SU-DHL-6 (cell line): Measurements from ENCODE around the gene PCDHA4.

ENCODE experiments used
- H2AFZ ChIP-seq: fragments of 200-600 bp; sonication (generic); 2 replicates; pipeline ENCODE4 v1.6.1; 2014; ENCODE audit warnings: low read depth, mild to moderate bottlenecking, moderate library complexity, mixed read lengths, antibody characterized with exemption, low read length; ENCODE audit not compliant: severe bottlenecking
- H3F3A ChIP-seq: fragments of 200-600 bp; shearing (Covaris generic); 2 replicates; pipeline ENCODE4 v1.6.0; 2016; ENCODE audit warnings: antibody characterized with exemption, mild to moderate bottlenecking; ENCODE audit not compliant: insufficient read depth
- H3K27ac ChIP-seq: fragments of 200-600 bp; sonication (generic); 2 replicates; pipeline ENCODE4 v1.5.1; 2016; ENCODE audit warnings: low read depth, mild to moderate bottlenecking, low read length, moderate library complexity, mixed read lengths
- H3K27me3 ChIP-seq: fragments of 200-600 bp; sonication (generic), shearing (Covaris generic); 2 replicates; pipeline ENCODE4 v1.6.0; 2014; ENCODE audit warnings: mild to moderate bottlenecking, low read length
- H3K36me3 ChIP-seq: fragments of 200-600 bp; sonication (generic); 2 replicates; pipeline ENCODE4 v1.6.1; 2014; ENCODE audit warnings: mild to moderate bottlenecking, low read length, mixed read lengths
- H3K4me2 ChIP-seq: fragments of 300-600, 200-600 bp; shearing (Covaris generic), sonication (generic); 2 replicates; pipeline ENCODE4 v1.6.0; 2014; ENCODE audit warnings: low read length, low read depth, mild to moderate bottlenecking; ENCODE audit not compliant: poor library complexity, severe bottlenecking
- H3K4me3 ChIP-seq: fragments of 200-600 bp; sonication (generic); 2 replicates; pipeline ENCODE4 v1.5.1; 2014; ENCODE audit warnings: antibody characterized with exemption, low read length, mild to moderate bottlenecking, mixed read lengths; ENCODE audit not compliant: insufficient read depth, poor library complexity, severe bottlenecking
- H3K79me2 ChIP-seq: fragments of 200-600 bp; sonication (generic); 2 replicates; pipeline ENCODE4 v1.6.1; 2014; ENCODE audit warnings: mild to moderate bottlenecking, low read length, moderate library complexity; ENCODE audit not compliant: insufficient read depth
- H3K9ac ChIP-seq: fragments of 200-600 bp; sonication (generic); 2 replicates; pipeline ENCODE4 v1.7.0; 2014; ENCODE audit warnings: mild to moderate bottlenecking, low read length
- H3K9me2 ChIP-seq: fragments of 200-600 bp; sonication (generic); replicated peaks from 2 replicates; pipeline ENCODE4 v1.6.1; 2014; ENCODE audit warnings: low read length; ENCODE audit not compliant: insufficient read depth
- H3K9me3 ChIP-seq: fragments of 200-600 bp; sonication (generic); 2 replicates; pipeline ENCODE4 v1.6.1; 2014; ENCODE audit warnings: low read length, mixed read lengths; ENCODE audit not compliant: insufficient read depth
- H4K20me1 ChIP-seq: fragments of 200-600 bp; sonication (generic); 2 replicates; pipeline ENCODE4 v1.6.1; 2014; ENCODE audit warnings: low read depth, mild to moderate bottlenecking, antibody characterized with exemption, low read length, moderate library complexity, mixed read lengths
- EZH2phosphoT487 ChIP-seq: fragments of 200-600 bp; sonication (generic), shearing (Covaris generic); conservative IDR thresholded peaks from 2 replicates; pipeline ENCODE4 v1.6.1; 2018; ENCODE audit warnings: mild to moderate bottlenecking, antibody characterized with exemption, low read length, moderate library complexity, mixed read lengths
- TF ChIP-seq, protein P1 (sequence below): fragments of 200-600 bp; sonication (generic); IDR thresholded peaks from one replicate; pipeline ENCODE4 v1.5.1; 2017; ENCODE audit warnings: antibody characterized with exemption, mild to moderate bottlenecking, low read length, moderate library complexity; ENCODE audit not compliant: insufficient read depth, poor library complexity, severe bottlenecking

PCDHA4 gene

DNA sequence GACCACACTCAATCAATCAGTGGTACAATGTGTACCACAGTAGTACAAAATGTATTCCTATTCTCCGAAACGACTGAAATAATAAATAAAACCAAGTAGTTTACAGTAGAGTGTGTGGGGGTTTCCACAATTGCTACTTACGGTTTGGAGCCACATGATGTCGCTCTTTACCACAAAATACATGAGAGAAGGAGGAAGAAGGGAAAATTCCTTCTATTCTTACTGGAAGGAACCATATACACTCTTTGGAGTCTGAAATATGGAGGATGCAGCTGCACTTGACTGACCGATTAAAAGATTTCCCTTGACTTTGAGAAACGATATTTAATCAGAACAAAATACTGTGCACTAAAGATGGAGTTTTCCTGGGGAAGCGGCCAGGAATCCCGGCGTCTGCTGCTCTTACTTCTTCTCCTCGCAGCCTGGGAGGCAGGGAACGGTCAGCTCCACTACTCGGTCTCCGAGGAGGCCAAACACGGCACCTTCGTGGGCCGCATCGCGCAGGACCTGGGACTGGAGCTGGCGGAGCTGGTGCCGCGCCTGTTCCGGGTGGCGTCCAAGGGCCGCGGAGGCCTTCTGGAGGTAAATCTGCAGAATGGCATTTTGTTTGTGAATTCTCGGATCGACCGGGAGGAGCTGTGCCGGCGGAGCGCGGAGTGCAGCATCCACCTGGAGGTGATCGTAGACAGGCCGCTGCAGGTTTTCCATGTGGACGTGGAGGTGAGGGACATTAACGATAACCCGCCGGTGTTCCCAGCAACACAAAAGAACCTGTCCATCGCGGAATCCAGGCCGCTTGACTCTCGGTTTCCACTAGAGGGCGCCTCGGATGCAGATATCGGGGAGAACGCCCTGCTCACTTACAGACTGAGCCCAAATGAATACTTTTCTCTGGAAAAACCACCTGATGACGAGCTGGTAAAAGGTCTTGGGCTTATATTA lies at the start of gene PCDHA4:
PCDHA4 (plus strand) TSS at position 235 of the 942 bp plus-strand sequence.
- Histone ChIP-seq H3K9ac (no peak within 1 kb of the TSS), H3K4me2 (no peak within 1 kb of the TSS), H3K79me2 (no peaks in the 10 kb centered on the region), H3K4me3 (no peak within 1 kb of the TSS), H3K36me3 (no peaks in the 10 kb centered on the region), H3K9me2 (no peaks in the 10 kb centered on the region), H3K9me3 (no peaks in the 10 kb centered on the region), H3K27ac (no peak within 1 kb of the TSS), H2AFZ (no peak within 1 kb of the TSS), H3F3A (no peaks in the 10 kb centered on the region), H3K27me3 (no peaks in the 10 kb centered on the region), H4K20me1 (no peaks in the 10 kb centered on the region)
- TF ChIP-seq, protein P1, sequence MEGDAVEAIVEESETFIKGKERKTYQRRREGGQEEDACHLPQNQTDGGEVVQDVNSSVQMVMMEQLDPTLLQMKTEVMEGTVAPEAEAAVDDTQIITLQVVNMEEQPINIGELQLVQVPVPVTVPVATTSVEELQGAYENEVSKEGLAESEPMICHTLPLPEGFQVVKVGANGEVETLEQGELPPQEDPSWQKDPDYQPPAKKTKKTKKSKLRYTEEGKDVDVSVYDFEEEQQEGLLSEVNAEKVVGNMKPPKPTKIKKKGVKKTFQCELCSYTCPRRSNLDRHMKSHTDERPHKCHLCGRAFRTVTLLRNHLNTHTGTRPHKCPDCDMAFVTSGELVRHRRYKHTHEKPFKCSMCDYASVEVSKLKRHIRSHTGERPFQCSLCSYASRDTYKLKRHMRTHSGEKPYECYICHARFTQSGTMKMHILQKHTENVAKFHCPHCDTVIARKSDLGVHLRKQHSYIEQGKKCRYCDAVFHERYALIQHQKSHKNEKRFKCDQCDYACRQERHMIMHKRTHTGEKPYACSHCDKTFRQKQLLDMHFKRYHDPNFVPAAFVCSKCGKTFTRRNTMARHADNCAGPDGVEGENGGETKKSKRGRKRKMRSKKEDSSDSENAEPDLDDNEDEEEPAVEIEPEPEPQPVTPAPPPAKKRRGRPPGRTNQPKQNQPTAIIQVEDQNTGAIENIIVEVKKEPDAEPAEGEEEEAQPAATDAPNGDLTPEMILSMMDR: peak; percentile 29
- no peak for TF ChIP-seq EZH2phosphoT487

DNA sequence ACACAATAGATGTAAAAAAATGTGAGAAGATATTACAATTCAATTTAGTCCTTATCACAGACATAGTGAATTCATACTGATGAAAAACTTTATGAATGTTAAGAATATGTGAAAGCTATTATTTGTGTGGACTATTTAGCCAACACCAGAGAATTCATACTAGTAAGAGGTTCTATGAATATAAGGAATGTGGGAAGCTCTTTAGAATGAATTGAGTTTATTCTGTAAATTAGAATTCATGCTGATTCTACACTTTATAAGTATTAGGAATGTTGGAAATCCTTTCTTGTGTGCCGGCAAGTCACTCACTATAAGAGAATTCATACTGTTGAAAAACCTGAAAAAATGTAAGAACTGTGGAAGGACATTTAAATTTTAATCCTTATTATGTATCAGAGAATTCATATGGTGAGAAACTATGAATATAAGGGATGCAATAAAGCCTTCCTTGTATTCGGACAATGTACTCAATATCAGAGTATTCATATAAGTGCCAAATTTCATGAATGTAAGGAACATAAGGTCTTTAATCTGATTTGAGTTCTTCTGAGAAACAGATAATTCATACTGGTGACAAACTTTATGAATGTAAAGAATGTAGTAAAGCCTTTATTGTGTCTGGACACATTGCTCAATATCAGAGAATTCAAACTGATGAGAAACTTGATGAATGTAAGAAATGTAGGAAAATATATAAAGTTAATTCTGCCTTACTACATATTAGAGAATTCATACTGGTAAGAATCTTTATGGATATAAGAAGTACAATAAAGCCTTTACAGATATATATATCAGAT lies 42.5 kb upstream of the PCDHA4 start:
- TF ChIP-seq, protein P1: no peak
- no peak for TF ChIP-seq EZH2phosphoT487
- Histone ChIP-seq H3K9ac (no peak overlapping the region), H3K4me3 (no peak overlapping the region), H3K36me3 (0 out of 2 replicates have a peak, but pooled peaks cover 7% of the 10 kb centered on the region), H3K9me3 (peaks cover 49% of the 10 kb centered on the region), H2AFZ (no peak overlapping the region), H3K4me2 (no peak overlapping the region), H3K79me2 (no peaks in the 10 kb centered on the region), H3K9me2 (no peaks in the 10 kb centered on the region), H3K27me3 (no peaks in the 10 kb centered on the region), H3K27ac (no peak overlapping the region), H4K20me1 (no peaks in the 10 kb centered on the region), H3F3A (no peaks in the 10 kb centered on the region)

DNA sequence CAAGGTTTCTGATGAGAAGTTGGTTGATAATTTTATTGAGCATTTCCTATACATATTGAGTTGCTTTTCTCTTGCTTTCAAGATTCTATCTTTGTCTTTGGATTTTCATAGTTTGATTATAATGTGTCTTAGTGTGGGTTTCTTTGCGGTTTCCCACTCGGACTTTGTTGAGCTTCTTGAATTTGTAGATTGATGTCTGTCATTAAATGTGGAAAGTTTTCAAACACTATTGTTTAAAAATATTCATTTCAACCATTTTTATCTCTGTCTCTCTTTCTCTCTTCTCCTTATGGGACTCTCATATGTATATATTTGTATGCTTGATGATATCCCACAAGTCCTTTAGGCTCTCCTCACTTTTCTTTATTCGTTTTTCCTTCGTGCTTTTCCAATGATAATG lies 39.4 kb upstream of the PCDHA4 start:
- no peak overlapping the region for H2AFZ ChIP-seq
- H3K27me3 ChIP-seq: no peaks in the 10 kb centered on the region
- H3K9me2 ChIP-seq: no peaks in the 10 kb centered on the region
- no peaks in the 10 kb centered on the region for H3K79me2 ChIP-seq
- peaks cover 50% of the 10 kb centered on the region for H3K9me3 ChIP-seq
- H3F3A ChIP-seq: no peaks in the 10 kb centered on the region
- H3K36me3 ChIP-seq: 0 out of 2 replicates have a peak, but pooled peaks cover 7% of the 10 kb centered on the region
- H3K9ac ChIP-seq: no peak overlapping the region
- no peak overlapping the region for H3K4me2 ChIP-seq
- no peaks in the 10 kb centered on the region for H4K20me1 ChIP-seq
- no peak overlapping the region for H3K4me3 ChIP-seq
- TF ChIP-seq, protein P1: no peak
- TF ChIP-seq EZH2phosphoT487: no peak
- no peak overlapping the region for H3K27ac ChIP-seq
